GM21360 (cell line): ENCODE results near the gene FKBP4.

Experiments
- ATAC-seq: cut with Tn5 transposase; IDR thresholded peaks from one replicate; pipeline ENCODE4 v1.9.1; 2021; ENCODE audit warnings: mild to moderate bottlenecking, moderate library complexity; ENCODE audit not compliant: unreplicated experiment

FKBP4 gene

GRCh38 chr12:2844786-2845185 lies 50.0 kb downstream of the FKBP4 start:
- no peak for ATAC-seq

GRCh38 chr12:2845280-2845679 lies 50.5 kb downstream of the FKBP4 start:
- no peak for ATAC-seq

GRCh38 chr12:2851931-2852330 lies 57.2 kb downstream of the FKBP4 start:
- no peak for ATAC-seq

- ATAC-seq = no peak
Measured at GRCh38 chr12:2853626-2854025, 58.9 kb downstream of the FKBP4 start.
